Esophagus squamous epithelium (tissue), 5 donors: ENCODE measurements around the gene HNMT. TPM values are rescaled to one million over a fixed set of nuclear protein-coding genes. Genes with fewer than 3 reads are reported as not detected.

Source experiments
- DNase-seq: peaks from one replicate; lab custom pipeline; 2025; lab: John Stamatoyannopoulos, UW
- H3K27ac ChIP-seq, 4 donors: fragments of 200-600 bp; sonication (generic); one replicate each; pipeline ENCODE4 v1.5.1; 2016 to 2019; ENCODE audit warnings: mild to moderate bottlenecking in 1 of 4
- H3K27me3 ChIP-seq, 4 donors: fragments of 200-600 bp; sonication (generic); 1 replicate in 3 of 4; 2 replicates in 1 of 4; pipeline versions ENCODE4 v1.5.1 to v1.6.0; 2017 to 2021; ENCODE audit warnings: antibody characterized with exemption in 1 of 4
- H3K36me3 ChIP-seq, 3 donors: fragments of 200-600 bp; sonication (generic); one replicate each; pipeline ENCODE4 v1.5.1; 2016 to 2019
- H3K4me1 ChIP-seq, 3 donors: fragments of 200-600 bp; sonication (generic); one replicate each; pipeline ENCODE4 v1.5.1; 2017 to 2019
- H3K4me3 ChIP-seq, 4 donors: fragments of 200-600 bp; sonication (generic); 1 replicate in 3 of 4; 2 replicates in 1 of 4; pipeline ENCODE4 v1.5.1; 2016 to 2019; ENCODE audit warnings: mild to moderate bottlenecking in 2 of 4, moderate library complexity in 1 of 4
- H3K9me3 ChIP-seq, 3 donors: fragments of 200-600 bp; sonication (generic); one replicate each; pipeline ENCODE4 v1.5.1; 2016 to 2019
- CTCF ChIP-seq, 6 experiments: fragments of 450-650 bp in 4 of 6; fragments of 200-600 bp in 2 of 6; sonication (generic) in 2 of 6; IDR thresholded peaks; one replicate each; pipeline ENCODE4 v1.5.1; 2016 to 2019; ENCODE audit warnings: antibody characterized with exemption in 6 of 6, mild to moderate bottlenecking in 4 of 6, moderate library complexity in 4 of 6
- POLR2A ChIP-seq, 4 donors: fragments of 450-650 bp; IDR thresholded peaks; one replicate each; pipeline ENCODE4 v1.6.1; 2017; ENCODE audit warnings: antibody characterized with exemption in 4 of 4, mild to moderate bottlenecking in 4 of 4, moderate library complexity in 3 of 4
- WGBS, 2 donors: methylation state at CpG; one replicate each; pipeline ENCODE4 v1.1.5; 2018; 5-methylcytosine and 5-hydroxymethylcytosine counted together
- intact Hi-C: fragments of 100-400 bp; cut with DNase I; formaldehyde crosslinking; loops from one replicate; pipeline ENCODE4 v1.15.0; 2022
- total RNA-seq, 4 donors: library from RNA; depleted of rRNA; stranded (reverse); fragments of >200 nt; gene quantifications; one replicate each; pipeline ENCODE4 v1.1.0, GENCODE V29; 2016
- donor health status: DM: yes; HTN: yes; CAD: no.

Gene HNMT
- total RNA-seq, 4 donors from 2014 or later = 5.9 to 41.6 (median 8.2) TPM

GRCh38 chr2:137959166-137959565, 5.1 kb upstream of the HNMT start:
- H3K36me3 ChIP-seq = no peaks in the 10 kb centered on the region
- TF ChIP-seq POLR2A (IDR thresholded peaks at IDR 0.05) = no peak
- TF ChIP-seq CTCF (IDR thresholded peaks at IDR 0.05) = no peak
- no peak overlapping the region for H3K4me3 ChIP-seq
- H3K9me3 ChIP-seq = no peaks in the 10 kb centered on the region
- peaks cover 0 to 10% (median 7%) of the 10 kb centered on the region in 3 donors for H3K4me1 ChIP-seq
- no peak overlapping the region for H3K27ac ChIP-seq
- no peak for DNase-seq
- 67 to 78% methylated on average over 1 of the region's 1 CpG for WGBS, 2 donors
- intact Hi-C loops = no loop called here
- no peaks in the 10 kb centered on the region for H3K27me3 ChIP-seq

- no peak overlapping the region for H3K27ac ChIP-seq
- H3K9me3 ChIP-seq = no peaks in the 10 kb centered on the region
- no peak for DNase-seq
- H3K27me3 ChIP-seq = no peaks in the 10 kb centered on the region
- H3K4me3 ChIP-seq = no peak overlapping the region
- intact Hi-C loops = no loop called here
- 74 to 83% methylated on average over 4 of the region's 4 CpGs for WGBS, 2 donors
- no peak for TF ChIP-seq CTCF (IDR thresholded peaks at IDR 0.05)
- TF ChIP-seq POLR2A (IDR thresholded peaks at IDR 0.05) = no peak
- no peaks in the 10 kb centered on the region for H3K36me3 ChIP-seq
- peaks cover 0 to 20% (median 7%) of the 10 kb centered on the region in 3 donors for H3K4me1 ChIP-seq
These were observed 4.0 kb upstream of the HNMT start for GRCh38 chr2:137960223-137960622.

GRCh38 chr2:137961602-137962001, 2.7 kb upstream of the HNMT start:
- no peak for DNase-seq
- no peak overlapping the region for H3K27ac ChIP-seq
- intact Hi-C loops = no loop called here
- H3K9me3 ChIP-seq = no peaks in the 10 kb centered on the region
- peaks cover 0 to 34% (median 7%) of the 10 kb centered on the region in 3 donors for H3K4me1 ChIP-seq
- H3K27me3 ChIP-seq = no peaks in the 10 kb centered on the region
- H3K4me3 ChIP-seq = no peak overlapping the region
- H3K36me3 ChIP-seq = no peaks in the 10 kb centered on the region
- TF ChIP-seq POLR2A (IDR thresholded peaks at IDR 0.05) (no peak), CTCF (IDR thresholded peaks at IDR 0.05) (no peak)

- Histone ChIP-seq H3K27ac (peak overlapping the region; percentile 79 to 88 (median 86)), H3K36me3 (no peaks in the 10 kb centered on the region), H3K4me3 (peak overlapping the region in 3 of 4 donors; percentile 50 to 65 (median 54)), H3K9me3 (no peaks in the 10 kb centered on the region), H3K27me3 (no peaks in the 10 kb centered on the region), H3K4me1 (peaks cover 0 to 51% (median 7%) of the 10 kb centered on the region in 3 donors)
- WGBS, 2 donors = 65 to 77% methylated on average over 9 of the region's 9 CpGs
- intact Hi-C loops = no loop called here
- TF ChIP-seq POLR2A (IDR thresholded peaks at IDR 0.05) = no peak
- TF ChIP-seq CTCF (IDR thresholded peaks at IDR 0.05) = no peak
- DNase-seq = no peak
These were observed 673 bp upstream of the HNMT start for GRCh38 chr2:137963535-137964065.

GRCh38 chr2:137964859-137965459, 686 bp downstream of the HNMT start:
- Histone ChIP-seq H3K36me3 (no peaks in the 10 kb centered on the region), H3K27ac (peak overlapping the region; percentile 79 to 88 (median 86)), H3K4me3 (peak overlapping the region; percentile 28 to 65 (median 52)), H3K4me1 (peaks cover 9 to 64% (median 13%) of the 10 kb centered on the region in 3 donors), H3K27me3 (no peaks in the 10 kb centered on the region), H3K9me3 (no peaks in the 10 kb centered on the region)
- intact Hi-C loops = no loop called here
- 40 to 52% methylated on average over 3 of the region's 3 CpGs for WGBS, 2 donors
- DNase-seq = no peak
- TF ChIP-seq CTCF (IDR thresholded peaks at IDR 0.05) = no peak
- TF ChIP-seq POLR2A (IDR thresholded peaks at IDR 0.05) = no peak
